ENCODE results near the gene CFAP68. TPM values are rescaled to one million over a fixed set of nuclear protein-coding genes. Genes with fewer than 3 reads are reported as not detected.
A peak's percentile ranks its signal among the peaks of the same experiment; 100 is the strongest.

Gene CFAP68
- total and polyA plus RNA-seq, 9 of the 15 experiments (the other 6 are each of a cell fraction or from before 2014, with no cell fraction given), result 22.8 to 72.3 (median 52.5) TPM

DNA sequence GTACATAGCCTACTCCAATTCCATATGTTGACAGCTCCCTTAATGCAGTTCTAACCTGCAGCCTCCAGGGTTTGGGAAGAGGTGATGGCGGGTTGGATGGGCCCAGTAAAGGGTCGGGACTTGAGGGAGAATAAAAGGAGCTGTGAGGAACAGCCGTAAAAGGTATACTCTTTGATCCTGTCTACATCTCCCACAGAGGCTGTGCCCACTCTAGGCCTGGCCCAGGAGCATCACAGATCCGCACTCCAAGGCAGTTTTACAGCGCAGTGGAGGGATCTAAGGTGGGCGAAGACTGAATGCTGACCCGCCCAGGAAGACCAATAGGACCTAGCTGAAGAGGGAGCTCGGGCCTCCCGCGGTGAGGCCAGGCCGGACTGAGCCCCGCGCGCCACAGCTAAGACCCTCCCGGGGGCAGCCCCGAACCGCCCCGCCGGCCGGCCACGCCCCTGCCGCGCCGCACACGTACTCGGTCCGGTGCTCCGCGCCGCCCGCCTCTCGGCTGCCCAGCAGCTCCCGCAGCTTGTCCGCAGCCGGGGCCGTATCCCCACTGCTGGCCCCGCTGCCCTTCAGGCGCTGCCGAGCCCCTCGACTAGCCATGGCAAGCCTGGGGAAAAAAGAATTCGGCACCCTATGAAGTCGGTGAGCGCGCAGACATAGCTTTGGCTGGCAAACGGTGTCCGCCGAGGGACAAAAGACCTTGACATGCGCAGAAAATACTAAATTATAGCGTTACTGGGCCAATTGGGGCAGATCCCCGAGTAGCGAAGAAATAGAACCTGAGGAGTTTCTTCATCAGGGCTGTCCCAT lies 8.3 kb upstream of the CFAP68 start, which contains the start of gene ALG9:
Gene ALG9 (minus strand): TSS at position 696 of the 807 bp plus-strand sequence. CDS start 99 bp downstream, at position 597.
- no peak for FAIRE-seq
- H3K4me3 ChIP-seq, result peak within 1 kb of the TSS; percentile 83
- TF ChIP-seq XRCC3 (IDR thresholded peaks at IDR 0.05) (no peak), RCOR1 (IDR thresholded peaks at IDR 0.05; ENCODE audit: borderline replicate concordance in 1 of 2, low read depth in 2 of 2, low read length in 2 of 2) (peak in 1 of 2 experiments; percentile 57; a peak in 1 of 4 replicates), NR2F6 (CRISPR knock-in tag; IDR thresholded peaks at IDR 0.05) (no peak), HIVEP1 (CRISPR knock-in tag; IDR thresholded peaks at IDR 0.05) (no peak), SAP30 (IDR thresholded peaks at IDR 0.05; ENCODE audit: borderline replicate concordance, insufficient read depth, low read depth, low read length, poor library complexity, severe bottlenecking) (peak; percentile 82), MAFG (tag; conservative IDR thresholded peaks at IDR 0.05) (no peak), GTF2E2 (tag; IDR thresholded peaks at IDR 0.05) (no peak), ETV6 (IDR thresholded peaks at IDR 0.05; ENCODE audit: borderline replicate concordance in 1 of 2, low read depth in 2 of 2, low read length in 1 of 2) (no peak), ETV6 (CRISPR knock-in tag; IDR thresholded peaks at IDR 0.05; ENCODE audit: borderline replicate concordance) (no peak), HEY1 (CRISPR knock-in tag; IDR thresholded peaks at IDR 0.05; ENCODE audit: borderline replicate concordance) (no peak), TEAD1 (CRISPR knock-in tag; IDR thresholded peaks at IDR 0.05) (peak in 1 of 2 experiments; percentile 77; a peak in 1 of 4 replicates), L3MBTL2 (IDR thresholded peaks at IDR 0.05) (peak; percentile 62), POLR3G (IDR thresholded peaks at IDR 0.05; ENCODE audit: extremely low read depth, insufficient read length, insufficient replicate concordance) (no peak), NONO (IDR thresholded peaks at IDR 0.05; ENCODE audit: low read depth in 2 of 2, low read length in 1 of 2) (peak in 1 of 2 experiments; percentile 66; a peak in 1 of 4 replicates), ZNF140 (CRISPR knock-in tag; IDR thresholded peaks at IDR 0.05) (no peak), JUN (IDR thresholded peaks at IDR 0.05; ENCODE audit: borderline replicate concordance, low read depth, low read length) (no peak), JUN (CRISPR knock-in tag; IDR thresholded peaks at IDR 0.05; ENCODE audit: borderline replicate concordance) (no peak; the same call in 1 of the 2 replicates), POLR2AphosphoS5 (IDR thresholded peaks at IDR 0.05; ENCODE audit: control insufficient read depth, insufficient read depth, low read depth, low read length) (peak; percentile 47; the same call in 1 of the 2 replicates)
- TF ChIP-seq, protein P1, sequence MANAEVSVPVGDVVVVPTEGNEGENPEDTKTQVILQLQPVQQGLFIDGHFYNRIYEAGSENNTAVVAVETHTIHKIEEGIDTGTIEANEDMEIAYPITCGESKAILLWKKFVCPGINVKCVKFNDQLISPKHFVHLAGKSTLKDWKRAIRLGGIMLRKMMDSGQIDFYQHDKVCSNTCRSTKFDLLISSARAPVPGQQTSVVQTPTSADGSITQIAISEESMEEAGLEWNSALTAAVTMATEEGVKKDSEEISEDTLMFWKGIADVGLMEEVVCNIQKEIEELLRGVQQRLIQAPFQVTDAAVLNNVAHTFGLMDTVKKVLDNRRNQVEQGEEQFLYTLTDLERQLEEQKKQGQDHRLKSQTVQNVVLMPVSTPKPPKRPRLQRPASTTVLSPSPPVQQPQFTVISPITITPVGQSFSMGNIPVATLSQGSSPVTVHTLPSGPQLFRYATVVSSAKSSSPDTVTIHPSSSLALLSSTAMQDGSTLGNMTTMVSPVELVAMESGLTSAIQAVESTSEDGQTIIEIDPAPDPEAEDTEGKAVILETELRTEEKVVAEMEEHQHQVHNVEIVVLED (CRISPR knock-in tag; IDR thresholded peaks at IDR 0.05), result peak; percentile 53; the same call in 1 of the 2 replicates

More for the DNA sequence above, 8.3 kb upstream of the CFAP68 start, which contains the start of gene ALG9:
- H3K27ac ChIP-seq (ENCODE audit: extremely low read depth, low read depth, low read length), result peak within 1 kb of the TSS; percentile 71
- H4K20me1 ChIP-seq (replicated peaks; ENCODE audit: control insufficient read depth, insufficient read depth, low read length), result no peaks in the 10 kb centered on the region
- H3K9ac ChIP-seq (ENCODE audit: insufficient read depth in 1 of 2, low read depth in 2 of 2, low read length in 2 of 2), result peak within 1 kb of the TSS; percentile 75 to 94
- H3K36me3 ChIP-seq (ENCODE audit: control insufficient read depth, insufficient read depth, low read length), result peaks cover 31% of the 10 kb centered on the region
- POLR2A ChIA-PET, result interaction anchor here (0.5 to 2.7 kb wide), 14 partner anchors 9 to 719 kb away, joined by 3 to 18 read pairs (median 4); no protein-coding TSS in a partner anchor
- in situ Hi-C loops (cut with MboI), result no loop called here
- DNase-seq (ENCODE audit: extremely low read depth in 1 of 4, low spot score in 3 of 4), result peak; percentile 88 to 92 (median 89)
- peaks cover 3 to 4% of the 10 kb centered on the region in 2 experiments; a peak in 2 of 5 replicates for H3K4me1 ChIP-seq (replicated peaks in 1 of 2; ENCODE audit: control insufficient read depth in 2 of 2, insufficient read depth in 2 of 2, low read length in 2 of 2)
- CTCF ChIA-PET (ENCODE audit: low intra/inter-chr PET ratio), result no interaction called here
- WGBS (ENCODE audit: insufficient coverage, low coverage, missing lambda C conversion rate), result under 1% methylated on average over 49 of the region's 51 CpGs
- no peaks in the 10 kb centered on the region for H3K9me1 ChIP-seq (ENCODE audit: control insufficient read depth, insufficient read depth, low read length)
- no TSS peak for BruUV-seq (replicated peaks)
- H2AFZ ChIP-seq (ENCODE audit: low read depth, low read length), result peak within 1 kb of the TSS; percentile 93
- H3K4me2 ChIP-seq (ENCODE audit: insufficient read depth, low read length), result peak within 1 kb of the TSS; percentile 91
- peak; percentile 96 for ATAC-seq
- H3K79me2 ChIP-seq (ENCODE audit: control insufficient read depth, insufficient read depth, low read length), result peaks cover 10% of the 10 kb centered on the region; the same call in 2 of the 3 replicates
- intact Hi-C loops (cut with micrococcal nuclease), result no loop called here
- H3K9me3 ChIP-seq (replicated peaks; ENCODE audit: control insufficient read depth, insufficient read depth, low read depth, low read length), result no peaks in the 10 kb centered on the region
- no peaks in the 10 kb centered on the region for H3K27me3 ChIP-seq (ENCODE audit: control insufficient read depth in 2 of 2, insufficient read depth in 2 of 2, low read length in 2 of 2)
